HG03159 (cell line): ENCODE measurements around the gene TXNIP.

Experiments
- ATAC-seq: cut with Tn5 transposase; IDR thresholded peaks from one replicate; pipeline ENCODE4 v1.9.1; 2021; ENCODE audit warnings: mild to moderate bottlenecking, moderate library complexity; ENCODE audit not compliant: unreplicated experiment

Gene TXNIP

GRCh38 chr1:145946477-145946986 lies 49.8 kb downstream of the TXNIP start:
- no peak for ATAC-seq

GRCh38 chr1:145944532-145944931 lies 51.8 kb downstream of the TXNIP start:
- ATAC-seq, result no peak

- no peak for ATAC-seq
Measured at GRCh38 chr1:145942871-145943270, 53.5 kb downstream of the TXNIP start.
